ENCODE measurements around the gene SORD.
"Not testable (repeated sequence)": the region's sequence is repeated elsewhere in the genome, so short reads cannot be mapped to it uniquely, and the experiment has no call there.

SORD gene

GRCh38 chr15:45034600-45035375, 11.8 kb downstream of the SORD start:
- H3K4me1 ChIP-seq (ENCODE audit: insufficient read depth, insufficient read length); H3K27me3 ChIP-seq (ENCODE audit: insufficient read depth, insufficient read length); H3K9me3 ChIP-seq (ENCODE audit: insufficient read depth, low read length); H3K4me3 ChIP-seq (ENCODE audit: insufficient read length, low read depth); H3K9ac ChIP-seq (ENCODE audit: insufficient read length, low read depth); DNase-seq (ENCODE audit: low read depth, low spot score): not testable (repeated sequence)
- peaks cover 15% of the 10 kb centered on the region for H3K36me3 ChIP-seq (ENCODE audit: insufficient read depth, insufficient read length, low read length)

DNA sequence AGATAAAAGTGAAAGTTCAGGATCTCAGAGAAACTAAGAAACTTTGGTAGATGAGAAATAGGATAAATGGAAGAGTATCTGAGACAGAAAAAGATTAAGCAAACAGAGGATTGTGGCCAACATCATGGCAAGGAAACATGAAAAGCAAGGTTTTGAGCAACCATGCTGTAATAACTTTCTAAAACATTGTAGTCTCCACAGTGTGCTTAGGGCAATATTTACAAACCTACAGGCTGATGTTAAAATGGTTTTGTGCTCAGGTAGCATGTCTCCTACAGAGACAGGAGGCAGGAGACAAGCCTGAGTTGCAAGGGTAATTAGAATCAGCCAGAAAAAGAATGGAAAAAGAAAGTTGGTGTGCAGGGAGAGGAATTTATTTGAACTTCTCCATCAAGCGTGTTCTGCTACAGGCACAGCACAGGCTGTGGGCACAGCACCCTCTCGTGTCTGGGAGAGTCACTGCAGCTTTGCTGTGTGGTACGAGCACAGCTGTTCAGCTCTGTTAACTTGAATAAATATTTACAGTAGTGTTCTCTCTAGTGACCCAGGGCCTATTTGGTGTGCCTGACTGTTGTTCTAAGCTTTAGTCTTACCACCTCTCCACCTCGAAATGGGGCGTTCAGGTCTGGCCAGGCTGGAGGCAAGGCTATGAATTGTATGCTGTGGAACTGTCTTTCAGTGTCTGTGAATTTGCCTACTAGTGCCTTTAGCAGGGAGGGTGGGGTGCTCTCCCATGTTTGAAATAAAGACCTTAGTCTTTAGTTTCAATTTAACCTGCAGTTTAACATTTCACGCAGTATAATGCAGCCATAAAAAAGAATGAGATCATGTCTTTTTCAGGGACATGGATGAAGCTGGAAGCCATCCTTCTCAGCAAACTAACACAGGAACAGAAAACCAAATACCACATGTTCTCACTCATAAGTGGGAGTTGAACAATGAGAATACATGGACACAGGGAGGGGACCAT, 14.1 kb downstream of the SORD start:
- not testable (repeated sequence) for H3K27me3 ChIP-seq (ENCODE audit: insufficient read depth, insufficient read length); H3K4me1 ChIP-seq (ENCODE audit: insufficient read depth, insufficient read length); H3K4me3 ChIP-seq (ENCODE audit: insufficient read length, low read depth); H3K36me3 ChIP-seq (ENCODE audit: insufficient read depth, insufficient read length, low read length); DNase-seq (ENCODE audit: low read depth, low spot score); H3K9me3 ChIP-seq (ENCODE audit: insufficient read depth, low read length); H3K9ac ChIP-seq (ENCODE audit: insufficient read length, low read depth)

GRCh38 chr15:45037936-45038335, 14.9 kb downstream of the SORD start:
- no peaks in the 10 kb centered on the region for H3K27me3 ChIP-seq (ENCODE audit: insufficient read depth, insufficient read length)
- peaks cover 2% of the 10 kb centered on the region for H3K36me3 ChIP-seq (ENCODE audit: insufficient read depth, insufficient read length, low read length)
- no peak for DNase-seq (ENCODE audit: low read depth, low spot score)
- H3K9ac ChIP-seq (ENCODE audit: insufficient read length, low read depth), result no peak overlapping the region
- TF ChIP-seq ZNF274 (IDR thresholded peaks at IDR 0.05; ENCODE audit: low read depth, low read length), result no peak
- TF ChIP-seq YY1 (IDR thresholded peaks at IDR 0.05; ENCODE audit: insufficient read depth, insufficient read length), result no peak
- no peak for TF ChIP-seq SUZ12 (IDR thresholded peaks at IDR 0.05; ENCODE audit: extremely low read depth, insufficient read depth, insufficient read length)
- H3K4me3 ChIP-seq (ENCODE audit: insufficient read length, low read depth), result no peak overlapping the region
- no peaks in the 10 kb centered on the region for H3K9me3 ChIP-seq (ENCODE audit: insufficient read depth, low read length)
- H3K4me1 ChIP-seq (ENCODE audit: insufficient read depth, insufficient read length), result no peaks in the 10 kb centered on the region

GRCh38 chr15:45040396-45040795, 17.4 kb downstream of the SORD start:
- H3K9ac ChIP-seq (ENCODE audit: insufficient read length, low read depth); H3K36me3 ChIP-seq (ENCODE audit: insufficient read depth, insufficient read length, low read length); DNase-seq (ENCODE audit: low read depth, low spot score); H3K27me3 ChIP-seq (ENCODE audit: insufficient read depth, insufficient read length); H3K9me3 ChIP-seq (ENCODE audit: insufficient read depth, low read length); H3K4me3 ChIP-seq (ENCODE audit: insufficient read length, low read depth); H3K4me1 ChIP-seq (ENCODE audit: insufficient read depth, insufficient read length): not testable (repeated sequence)

DNA sequence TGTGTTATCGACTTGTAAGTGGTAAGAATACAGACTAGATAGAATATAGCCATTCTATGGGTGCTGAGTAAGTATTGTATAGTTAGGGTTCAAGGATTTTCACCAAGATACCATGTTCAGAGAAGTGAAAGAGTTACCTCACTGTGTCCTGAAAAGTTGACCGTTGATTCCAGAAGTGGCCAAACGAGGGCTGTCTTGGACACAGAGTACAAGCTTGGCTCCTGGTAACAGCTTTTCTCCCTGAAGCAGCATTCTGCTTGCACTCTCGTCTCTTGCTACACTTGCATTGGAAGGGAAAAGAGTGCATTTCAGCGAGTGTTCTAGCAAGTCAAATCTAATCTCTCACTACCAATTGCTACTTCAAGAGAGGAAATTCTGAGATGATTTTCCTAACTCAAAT, 18.5 kb downstream of the SORD start:
- H3K36me3 ChIP-seq (ENCODE audit: insufficient read depth, insufficient read length, low read length); H3K4me1 ChIP-seq (ENCODE audit: insufficient read depth, insufficient read length); H3K4me3 ChIP-seq (ENCODE audit: insufficient read length, low read depth); H3K9ac ChIP-seq (ENCODE audit: insufficient read length, low read depth); H3K9me3 ChIP-seq (ENCODE audit: insufficient read depth, low read length); H3K27me3 ChIP-seq (ENCODE audit: insufficient read depth, insufficient read length); DNase-seq (ENCODE audit: low read depth, low spot score): not testable (repeated sequence)

GRCh38 chr15:45042859-45043258, 19.9 kb downstream of the SORD start:
- H3K4me3 ChIP-seq (ENCODE audit: insufficient read length, low read depth); H3K9me3 ChIP-seq (ENCODE audit: insufficient read depth, low read length); H3K9ac ChIP-seq (ENCODE audit: insufficient read length, low read depth); H3K4me1 ChIP-seq (ENCODE audit: insufficient read depth, insufficient read length); H3K27me3 ChIP-seq (ENCODE audit: insufficient read depth, insufficient read length); DNase-seq (ENCODE audit: low read depth, low spot score); H3K36me3 ChIP-seq (ENCODE audit: insufficient read depth, insufficient read length, low read length): not testable (repeated sequence)

GRCh38 chr15:45044270-45044669, 21.3 kb downstream of the SORD start:
- not testable (repeated sequence) for H3K27me3 ChIP-seq (ENCODE audit: insufficient read depth, insufficient read length); H3K9me3 ChIP-seq (ENCODE audit: insufficient read depth, low read length); H3K36me3 ChIP-seq (ENCODE audit: insufficient read depth, insufficient read length, low read length); H3K4me1 ChIP-seq (ENCODE audit: insufficient read depth, insufficient read length); DNase-seq (ENCODE audit: low read depth, low spot score); H3K9ac ChIP-seq (ENCODE audit: insufficient read length, low read depth); H3K4me3 ChIP-seq (ENCODE audit: insufficient read length, low read depth)

DNA sequence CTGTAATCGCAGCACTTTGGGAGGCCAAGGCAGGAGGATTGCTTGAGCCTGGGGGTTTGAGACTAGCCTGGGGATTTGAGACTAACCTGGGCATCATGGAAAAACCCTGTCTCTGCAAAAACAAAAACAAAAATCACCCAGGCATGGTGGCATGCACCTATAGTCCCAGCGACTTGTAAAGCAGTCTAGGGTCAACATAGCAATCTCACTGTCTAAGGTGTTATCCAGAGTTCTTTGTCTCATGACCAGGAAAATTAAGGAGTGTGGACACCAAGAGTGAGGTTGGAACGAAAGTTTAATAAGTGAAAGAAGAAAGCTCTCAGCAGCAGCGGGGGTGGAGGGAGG, 25.4 kb downstream of the SORD start:
- H3K9ac ChIP-seq (ENCODE audit: insufficient read length, low read depth); H3K4me3 ChIP-seq (ENCODE audit: insufficient read length, low read depth); H3K4me1 ChIP-seq (ENCODE audit: insufficient read depth, insufficient read length); H3K27me3 ChIP-seq (ENCODE audit: insufficient read depth, insufficient read length); DNase-seq (ENCODE audit: low read depth, low spot score): not testable (repeated sequence)
- peaks cover 16% of the 10 kb centered on the region for H3K36me3 ChIP-seq (ENCODE audit: insufficient read depth, insufficient read length, low read length)
- peaks cover 20% of the 10 kb centered on the region for H3K9me3 ChIP-seq (ENCODE audit: insufficient read depth, low read length)

Measured in NT2/D1 (cell line).